GM19468 (cell line): Measurements from ENCODE around the gene HAUS8.

Source experiments
- ATAC-seq: cut with Tn5 transposase; IDR thresholded peaks from one replicate; pipeline ENCODE4 v1.9.1; 2021; ENCODE audit warnings: mild to moderate bottlenecking, moderate library complexity, moderate number of reproducible peaks; ENCODE audit not compliant: unreplicated experiment; ENCODE audit errors: extremely low read depth

Gene HAUS8

DNA sequence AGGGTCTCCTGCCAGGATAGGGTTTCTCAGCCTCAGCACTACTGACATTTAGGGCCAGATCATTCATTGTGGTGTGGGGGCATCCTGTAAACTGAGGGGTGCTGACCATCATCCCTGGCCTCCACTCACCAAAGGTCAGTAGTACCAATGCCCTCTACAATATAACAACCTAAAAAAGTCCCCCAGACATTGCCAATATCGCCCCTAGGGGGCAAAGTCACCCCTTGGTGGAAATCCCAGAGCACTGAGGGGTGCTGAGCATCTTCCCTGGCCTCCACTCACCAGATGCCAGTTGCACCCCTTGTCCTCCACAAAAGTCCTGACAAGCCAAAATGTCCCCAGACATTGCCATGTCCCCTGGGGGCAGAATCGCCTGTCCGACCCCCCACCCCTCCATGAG is 70.3 kb downstream of the HAUS8 start:
- no peak for ATAC-seq

DNA sequence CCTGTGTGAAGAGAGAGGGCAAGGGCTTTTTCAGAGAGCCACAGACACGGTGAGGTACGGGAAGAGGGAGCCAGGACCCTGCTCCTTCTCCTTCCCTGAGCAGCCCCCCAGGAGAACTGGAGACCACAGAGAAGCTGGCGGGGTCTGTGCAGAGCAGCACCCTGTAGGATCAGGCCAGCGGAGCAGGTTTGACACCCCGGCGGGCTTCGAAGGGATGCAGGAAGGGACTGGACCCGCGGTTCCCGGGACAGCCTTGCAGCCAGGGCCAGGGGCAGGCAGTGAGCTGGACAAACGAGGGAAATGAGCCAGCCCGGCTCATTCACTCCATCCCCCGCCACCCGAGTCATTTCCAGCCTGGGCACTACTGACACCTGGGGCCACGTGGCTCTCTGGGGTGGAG is 70.9 kb downstream of the HAUS8 start:
- ATAC-seq = no peak

DNA sequence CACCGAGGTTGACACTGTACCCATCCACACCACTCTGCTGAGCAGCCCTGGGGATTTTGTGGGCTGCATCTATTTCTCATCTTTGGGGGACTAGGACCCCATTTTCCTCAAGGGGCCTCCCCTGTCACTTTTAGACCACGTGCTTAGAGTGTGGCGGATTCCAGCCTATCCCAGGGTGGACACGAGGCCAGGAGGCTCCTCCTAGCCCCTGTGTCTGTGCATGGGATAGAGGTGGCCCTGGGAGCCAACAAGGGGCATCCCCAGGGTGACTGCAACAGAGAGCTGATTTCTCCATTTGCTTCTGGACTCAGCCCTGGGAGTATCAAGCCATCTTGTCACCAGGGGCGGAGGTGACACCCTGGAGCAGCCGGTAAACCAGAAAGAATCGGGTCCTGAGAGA is 72.8 kb downstream of the HAUS8 start:
- ATAC-seq = no peak

DNA sequence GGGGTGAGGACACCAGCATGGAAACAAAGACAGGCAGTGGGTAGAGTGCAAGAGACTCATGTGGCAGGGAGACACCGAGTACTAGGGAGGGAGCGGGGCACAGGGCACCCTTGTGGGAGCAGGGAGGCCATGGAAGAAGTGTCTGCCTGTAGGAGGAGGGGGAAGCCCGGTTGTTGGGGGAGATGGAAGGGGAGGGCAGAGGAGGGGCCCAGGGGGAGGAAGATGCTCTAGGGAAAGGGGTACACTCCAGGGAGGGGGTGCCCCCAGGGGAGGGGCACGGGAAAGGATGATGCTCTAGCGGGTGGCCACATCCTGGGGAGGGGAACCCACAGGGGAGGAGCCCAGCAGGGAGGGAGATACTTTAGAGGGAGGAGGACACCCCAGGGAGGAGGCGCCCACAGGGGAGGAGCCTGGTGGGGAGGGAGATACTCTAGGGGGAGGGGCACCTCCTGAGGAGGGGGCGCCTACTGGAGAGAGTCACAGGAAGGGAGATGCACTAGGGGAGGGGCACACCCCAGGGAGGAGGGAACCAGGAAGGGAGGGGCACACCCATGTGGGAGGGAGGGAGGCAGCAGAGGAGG is 73.6 kb downstream of the HAUS8 start:
- ATAC-seq = no peak
